Mononuclear cell (primary cell): ENCODE measurements around the gene NEK7. TPM values are rescaled to one million over a fixed set of nuclear protein-coding genes. Genes with fewer than 3 reads are reported as not detected.
"Not testable (repeated sequence)": the region's sequence is repeated elsewhere in the genome, so short reads cannot be mapped to it uniquely, and the experiment has no call there.

Experiments used
- H3K27me3 ChIP-seq: 2 replicates; pipeline ENCODE4 v1.6.0; 2011; ENCODE audit warnings: low read length, control low read depth; ENCODE audit not compliant: insufficient read depth
- H3K4me1 ChIP-seq: 2 replicates; pipeline ENCODE4 v1.5.1; 2011; ENCODE audit warnings: mild to moderate bottlenecking, low read length, control low read depth; ENCODE audit not compliant: insufficient read depth
- H3K4me3 ChIP-seq: 2 replicates; pipeline ENCODE4 v1.5.1; 2011; ENCODE audit warnings: mild to moderate bottlenecking, low read length, moderate library complexity
- H3K9me3 ChIP-seq: 2 replicates; pipeline ENCODE4 v1.5.1; 2011; ENCODE audit warnings: low read depth, mild to moderate bottlenecking, control low read depth, low read length
- total RNA-seq: library from RNA; depleted of rRNA; stranded (reverse); fragments of >200 nt; gene quantifications from one replicate; pipeline ENCODE4 v1.2.3, GENCODE V29; 2012

Gene NEK7
- total RNA-seq, 1 donor: 29.6 TPM

- Histone ChIP-seq H3K4me1 (peaks cover 26% of the 10 kb centered on the region), H3K4me3 (no peak overlapping the region), H3K27me3 (no peaks in the 10 kb centered on the region), H3K9me3 (no peaks in the 10 kb centered on the region)
Measured at GRCh38 chr1:198174297-198174696, 17.5 kb downstream of the NEK7 start.

GRCh38 chr1:198175423-198176170, 18.8 kb downstream of the NEK7 start:
- peaks cover 30% of the 10 kb centered on the region for H3K4me1 ChIP-seq
- no peak overlapping the region for H3K4me3 ChIP-seq

GRCh38 chr1:198176179-198176578, 19.4 kb downstream of the NEK7 start:
- Histone ChIP-seq H3K4me3 (no peak overlapping the region), H3K27me3 (no peaks in the 10 kb centered on the region), H3K4me1 (peaks cover 30% of the 10 kb centered on the region), H3K9me3 (no peaks in the 10 kb centered on the region)

More at GRCh38 chr1:198175423-198176170, 18.8 kb downstream of the NEK7 start:
- Histone ChIP-seq H3K27me3 (no peaks in the 10 kb centered on the region), H3K9me3 (no peaks in the 10 kb centered on the region)

GRCh38 chr1:198177546-198177945, 20.7 kb downstream of the NEK7 start:
- Histone ChIP-seq H3K27me3 (no peaks in the 10 kb centered on the region), H3K4me3 (no peak overlapping the region), H3K9me3 (no peaks in the 10 kb centered on the region), H3K4me1 (peaks cover 21% of the 10 kb centered on the region)

GRCh38 chr1:198178615-198179014, 21.8 kb downstream of the NEK7 start:
- Histone ChIP-seq H3K9me3 (no peaks in the 10 kb centered on the region), H3K27me3 (no peaks in the 10 kb centered on the region), H3K4me1 (peaks cover 16% of the 10 kb centered on the region), H3K4me3 (no peak overlapping the region)

- H3K27me3 ChIP-seq: no peaks in the 10 kb centered on the region
- H3K9me3 ChIP-seq: no peaks in the 10 kb centered on the region
- H3K4me1 ChIP-seq: peaks cover 12% of the 10 kb centered on the region
- H3K4me3 ChIP-seq: no peak overlapping the region
Measured at GRCh38 chr1:198179556-198179981, 22.8 kb downstream of the NEK7 start.

- no peaks in the 10 kb centered on the region for H3K27me3 ChIP-seq
- no peak overlapping the region for H3K4me3 ChIP-seq
- H3K9me3 ChIP-seq: no peaks in the 10 kb centered on the region
- peaks cover 30% of the 10 kb centered on the region for H3K4me1 ChIP-seq
Measured at GRCh38 chr1:198183605-198184004, 26.8 kb downstream of the NEK7 start.

GRCh38 chr1:198184516-198184915, 27.7 kb downstream of the NEK7 start:
- peaks cover 27% of the 10 kb centered on the region for H3K4me1 ChIP-seq
- H3K4me3 ChIP-seq: no peak overlapping the region
- H3K27me3 ChIP-seq: no peaks in the 10 kb centered on the region
- no peaks in the 10 kb centered on the region for H3K9me3 ChIP-seq

- no peak overlapping the region for H3K4me3 ChIP-seq
- no peaks in the 10 kb centered on the region for H3K9me3 ChIP-seq
- H3K4me1 ChIP-seq: peaks cover 24% of the 10 kb centered on the region
- H3K27me3 ChIP-seq: no peaks in the 10 kb centered on the region
Measured at GRCh38 chr1:198185146-198185545, 28.3 kb downstream of the NEK7 start.

- Histone ChIP-seq H3K4me3 (no peak overlapping the region), H3K9me3 (no peaks in the 10 kb centered on the region), H3K27me3 (no peaks in the 10 kb centered on the region), H3K4me1 (peaks cover 22% of the 10 kb centered on the region)
Measured at GRCh38 chr1:198185759-198186158, 29.0 kb downstream of the NEK7 start.

- Histone ChIP-seq H3K4me3 (no peak overlapping the region), H3K4me1 (peaks cover 22% of the 10 kb centered on the region), H3K27me3 (no peaks in the 10 kb centered on the region), H3K9me3 (no peaks in the 10 kb centered on the region)
Measured at GRCh38 chr1:198186916-198187580, 30.2 kb downstream of the NEK7 start.

GRCh38 chr1:198187973-198188588, 31.3 kb downstream of the NEK7 start:
- Histone ChIP-seq H3K4me1 (peaks cover 28% of the 10 kb centered on the region), H3K27me3 (no peaks in the 10 kb centered on the region), H3K4me3 (no peak overlapping the region), H3K9me3 (no peaks in the 10 kb centered on the region)

GRCh38 chr1:198191117-198191516, 34.3 kb downstream of the NEK7 start:
- no peaks in the 10 kb centered on the region for H3K27me3 ChIP-seq
- peaks cover 24% of the 10 kb centered on the region for H3K4me1 ChIP-seq
- H3K9me3 ChIP-seq: no peaks in the 10 kb centered on the region
- H3K4me3 ChIP-seq: no peak overlapping the region

- H3K4me1 ChIP-seq: peaks cover 16% of the 10 kb centered on the region
- H3K4me3 ChIP-seq, H3K27me3 ChIP-seq, H3K9me3 ChIP-seq: not testable (repeated sequence)
Measured at GRCh38 chr1:198193871-198194270, 37.1 kb downstream of the NEK7 start.

- Histone ChIP-seq H3K4me3 (no peak overlapping the region), H3K27me3 (no peaks in the 10 kb centered on the region), H3K9me3 (no peaks in the 10 kb centered on the region), H3K4me1 (peaks cover 21% of the 10 kb centered on the region)
Measured at GRCh38 chr1:198196630-198197029, 39.8 kb downstream of the NEK7 start.
